ENCODE data around the gene ESYT3.

- TF ChIP-seq CTCF (IDR thresholded peaks at IDR 0.05): no peak
- no peak for TF ChIP-seq POLR2A (IDR thresholded peaks at IDR 0.05)
- no peak for TF ChIP-seq POLR2AphosphoS5 (IDR thresholded peaks at IDR 0.05)
These were observed 60.2 kb downstream of the ESYT3 start for GRCh38 chr3:138494607-138494929.
